CD4-positive, alpha-beta T cell (primary cell): Measurements from ENCODE around the gene PI4KA. TPM values are rescaled to one million over a fixed set of nuclear protein-coding genes. Genes with fewer than 3 reads are reported as not detected.
A peak's percentile ranks its signal among the peaks of the same experiment; 100 is the strongest.

Source experiments
- ATAC-seq: fragments of 200-7000 bp; cut with Tn5 transposase; one replicate; pipeline ENCODE4 v1.10.0; 2022; ENCODE audit warnings: mild to moderate bottlenecking; ENCODE audit not compliant: poor library complexity
- CTCF ChIA-PET: fragments of 350-600 bp; sonication (Branson Sonifier 250); formaldehyde crosslinking; loops from one replicate; lab custom pipeline; 2021; ENCODE audit warnings: antibody characterized with exemption, inconsistent platforms; lab: Charles Lee
- POLR2A ChIA-PET: fragments of 350-600 bp; sonication (Branson Sonifier 250); formaldehyde crosslinking; loops from one replicate; lab custom pipeline; 2021; ENCODE audit warnings: antibody characterized with exemption, inconsistent platforms; lab: Charles Lee
- DNase-seq, 14 experiments: peaks; one replicate each; pipeline ENCODE4 v3.0.0-alpha.2; 2013 to 2020; ENCODE audit warnings: mixed read lengths in 2 of 14
- H3K27ac ChIP-seq, 2 donors: one replicate each; pipeline versions ENCODE4 v1.5.1 to v1.7.0; 2013; ENCODE audit warnings: low read length in 2 of 2, low read depth in 1 of 2, mild to moderate bottlenecking in 1 of 2
- H3K27me3 ChIP-seq, 2 experiments: 1 replicate in 1 of 2; 2 replicates in 1 of 2; pipeline versions ENCODE4 v1.6.1 to v1.7.0; 2013; ENCODE audit warnings: low read length in 2 of 2, control low read depth in 1 of 2, mild to moderate bottlenecking in 1 of 2, moderate library complexity in 1 of 2; ENCODE audit not compliant: insufficient read depth in 2 of 2, control insufficient read depth in 1 of 2
- H3K36me3 ChIP-seq: one replicate; pipeline ENCODE4 v1.6.1; 2013; ENCODE audit warnings: low read length, control low read depth; ENCODE audit not compliant: insufficient read depth
- H3K4me1 ChIP-seq: one replicate; pipeline ENCODE4 v1.6.1; 2013; ENCODE audit warnings: low read length, control low read depth; ENCODE audit not compliant: insufficient read depth
- H3K4me3 ChIP-seq: one replicate; pipeline ENCODE4 v1.5.1; 2013; ENCODE audit warnings: mild to moderate bottlenecking, low read length, moderate library complexity
- H3K9me3 ChIP-seq, 2 experiments: 1 replicate in 1 of 2; 2 replicates in 1 of 2; pipeline versions ENCODE4 v1.6.1 to v1.7.0; 2013; ENCODE audit warnings: low read length in 2 of 2, mild to moderate bottlenecking in 2 of 2, control low read depth in 1 of 2, moderate library complexity in 1 of 2; ENCODE audit not compliant: control insufficient read depth in 1 of 2, insufficient read depth in 1 of 2
- H3K27ac Mint-ChIP-seq: one replicate; pipeline ENCODE4 v1.8.0; 2020; ENCODE audit warnings: mixed read lengths
- H3K27me3 Mint-ChIP-seq: one replicate; pipeline ENCODE4 v1.8.0; 2021; ENCODE audit warnings: mixed read lengths
- H3K36me3 Mint-ChIP-seq: one replicate; pipeline ENCODE4 v1.8.0; 2021; ENCODE audit warnings: low read depth, mixed read lengths
- H3K4me1 Mint-ChIP-seq: one replicate; pipeline ENCODE4 v1.8.0; 2021; ENCODE audit warnings: low read depth, mixed read lengths
- H3K4me3 Mint-ChIP-seq: one replicate; pipeline ENCODE4 v1.8.0; 2020; ENCODE audit warnings: mild to moderate bottlenecking, mixed read lengths
- H3K9me3 Mint-ChIP-seq: one replicate; pipeline ENCODE4 v1.8.0; 2020; ENCODE audit warnings: mixed read lengths
- intact Hi-C, 2 experiments: fragments of 100-400 bp; cut with DNase I in 1 of 2; cut with micrococcal nuclease in 1 of 2; formaldehyde crosslinking; loops; one replicate each; pipeline versions ENCODE4 v1.15.1 to v1.9.0; 2023 to 2025; cut with DNase I, micrococcal nuclease
- total RNA-seq, 174 experiments: library from RNA in 2 of 174; stranded (reverse) in 2 of 174; gene quantifications; one replicate each; pipeline ENCODE4 v1.2.3 and lab custom pipeline; 2021 to 2026
- TF ChIP-seq, protein P1 (sequence below): fragments of 200-600 bp; IDR thresholded peaks from one replicate; pipeline ENCODE4 v1.8.0; 2022; ENCODE audit warnings: antibody characterized with exemption, mild to moderate bottlenecking

The PI4KA gene
- total RNA-seq, 2 experiments from 2014 or later = 137 to 146 TPM

DNA sequence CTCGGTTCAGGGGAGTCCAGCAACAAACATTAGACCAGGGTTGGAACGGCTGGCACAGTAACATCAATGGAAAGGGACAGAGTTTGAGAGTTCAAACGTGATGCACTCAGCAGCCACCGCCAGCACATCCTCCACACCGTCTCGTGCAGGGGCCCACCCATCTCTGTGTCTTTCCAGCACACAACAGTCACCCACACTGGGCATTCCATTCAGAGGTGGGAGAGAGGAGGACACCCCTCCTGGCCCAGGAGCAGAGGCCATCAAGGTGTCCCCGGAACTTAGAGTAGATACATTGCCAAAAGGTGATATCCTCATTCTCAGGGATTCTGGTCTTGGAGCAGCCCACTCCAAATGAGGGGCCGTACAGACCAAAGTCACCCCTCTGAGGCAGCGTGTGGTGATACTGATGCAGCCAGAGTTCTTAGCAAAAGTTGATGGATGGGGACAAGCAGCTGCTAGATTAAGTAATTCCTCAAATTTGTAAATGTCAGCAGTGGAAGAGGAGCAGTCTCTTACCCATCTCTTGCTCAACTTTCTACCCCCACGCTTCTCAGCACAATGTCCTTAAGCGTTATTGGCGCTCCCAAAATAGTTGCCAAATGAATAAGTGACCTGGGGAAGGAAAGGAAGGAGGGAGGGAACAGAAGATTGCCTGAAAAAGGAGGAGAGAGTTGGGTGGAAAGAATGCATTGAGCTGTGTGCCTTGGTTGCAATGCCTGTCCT lies 5.7 kb upstream of the PI4KA start:
- no peak overlapping the region for H3K27ac ChIP-seq
- TF ChIP-seq, protein P1, sequence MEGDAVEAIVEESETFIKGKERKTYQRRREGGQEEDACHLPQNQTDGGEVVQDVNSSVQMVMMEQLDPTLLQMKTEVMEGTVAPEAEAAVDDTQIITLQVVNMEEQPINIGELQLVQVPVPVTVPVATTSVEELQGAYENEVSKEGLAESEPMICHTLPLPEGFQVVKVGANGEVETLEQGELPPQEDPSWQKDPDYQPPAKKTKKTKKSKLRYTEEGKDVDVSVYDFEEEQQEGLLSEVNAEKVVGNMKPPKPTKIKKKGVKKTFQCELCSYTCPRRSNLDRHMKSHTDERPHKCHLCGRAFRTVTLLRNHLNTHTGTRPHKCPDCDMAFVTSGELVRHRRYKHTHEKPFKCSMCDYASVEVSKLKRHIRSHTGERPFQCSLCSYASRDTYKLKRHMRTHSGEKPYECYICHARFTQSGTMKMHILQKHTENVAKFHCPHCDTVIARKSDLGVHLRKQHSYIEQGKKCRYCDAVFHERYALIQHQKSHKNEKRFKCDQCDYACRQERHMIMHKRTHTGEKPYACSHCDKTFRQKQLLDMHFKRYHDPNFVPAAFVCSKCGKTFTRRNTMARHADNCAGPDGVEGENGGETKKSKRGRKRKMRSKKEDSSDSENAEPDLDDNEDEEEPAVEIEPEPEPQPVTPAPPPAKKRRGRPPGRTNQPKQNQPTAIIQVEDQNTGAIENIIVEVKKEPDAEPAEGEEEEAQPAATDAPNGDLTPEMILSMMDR = no peak
- ATAC-seq = no peak
- no peak for DNase-seq
- Mint-ChIP-seq H3K27ac (peak overlapping the region; percentile 36), H3K4me3 (no peak overlapping the region), H3K4me1 (peaks cover 46% of the 10 kb centered on the region), H3K27me3 (no peaks in the 10 kb centered on the region), H3K36me3 (peaks cover 44% of the 10 kb centered on the region), H3K9me3 (no peaks in the 10 kb centered on the region)
- ChIA-PET CTCF (no interaction called here), POLR2A (no interaction called here)
- no peaks in the 10 kb centered on the region for H3K9me3 ChIP-seq
- intact Hi-C loops = no loop called here
- H3K36me3 ChIP-seq = peaks cover 36% of the 10 kb centered on the region
- H3K4me1 ChIP-seq = peaks cover 57% of the 10 kb centered on the region
- H3K4me3 ChIP-seq = no peak overlapping the region
- no peaks in the 10 kb centered on the region for H3K27me3 ChIP-seq

DNA sequence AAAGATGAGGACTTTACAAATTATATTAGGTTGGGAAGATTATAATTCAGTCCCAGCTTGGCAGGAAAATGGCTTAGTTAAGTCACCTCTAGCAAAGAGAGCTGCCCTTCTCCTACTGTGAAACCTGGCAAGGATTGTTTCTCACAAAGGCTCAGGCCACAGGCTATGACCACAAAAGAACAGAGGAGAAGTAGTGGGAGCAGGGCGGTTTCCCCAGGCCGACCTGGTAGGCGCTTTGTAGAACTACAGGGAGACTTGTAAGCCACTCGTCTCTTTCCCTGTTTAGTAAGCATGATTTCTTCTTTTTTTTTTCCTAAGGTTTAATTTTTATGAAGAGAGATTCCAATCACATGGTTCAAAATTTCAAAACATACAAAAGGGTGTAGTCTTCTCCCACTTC lies 4.8 kb upstream of the PI4KA start:
- Histone ChIP-seq H3K27ac (no peak overlapping the region), H3K4me3 (no peak overlapping the region), H3K4me1 (peaks cover 60% of the 10 kb centered on the region), H3K27me3 (no peaks in the 10 kb centered on the region), H3K36me3 (peaks cover 34% of the 10 kb centered on the region), H3K9me3 (no peaks in the 10 kb centered on the region)
- ChIA-PET CTCF (no interaction called here), POLR2A (no interaction called here)
- H3K9me3 Mint-ChIP-seq = no peaks in the 10 kb centered on the region
- ATAC-seq (no peak), DNase-seq (no peak)
- intact Hi-C loops = no loop called here
- H3K27me3 Mint-ChIP-seq = no peaks in the 10 kb centered on the region
- peak overlapping the region; percentile 25 for H3K4me3 Mint-ChIP-seq
- peak overlapping the region; percentile 36 for H3K27ac Mint-ChIP-seq
- TF ChIP-seq, protein P1 = no peak
- H3K4me1 Mint-ChIP-seq = peaks cover 48% of the 10 kb centered on the region
- peaks cover 36% of the 10 kb centered on the region for H3K36me3 Mint-ChIP-seq

DNA sequence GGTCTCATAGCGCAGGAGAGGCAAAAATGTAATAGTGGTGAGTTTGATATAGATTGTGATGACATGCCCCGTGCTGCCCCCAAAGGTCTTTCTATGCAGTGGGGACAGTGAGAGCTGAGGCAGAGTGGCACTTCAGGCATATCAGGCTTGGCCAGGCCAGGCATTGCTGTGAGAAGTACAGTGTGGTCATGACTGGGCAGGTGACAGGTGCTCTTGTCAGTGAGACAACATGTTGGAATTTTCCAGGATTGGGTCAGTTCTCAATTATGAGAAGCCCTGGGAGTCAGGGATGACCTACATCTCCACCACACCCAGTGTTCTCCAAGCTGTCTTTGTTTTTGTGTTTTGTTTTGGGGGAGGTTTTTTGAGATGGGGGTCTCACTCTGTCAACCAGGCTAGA lies 3.9 kb upstream of the PI4KA start:
- ATAC-seq = no peak
- intact Hi-C loops = no loop called here
- Histone ChIP-seq H3K27me3 (no peaks in the 10 kb centered on the region), H3K27ac (no peak overlapping the region), H3K4me3 (no peak overlapping the region), H3K9me3 (no peaks in the 10 kb centered on the region), H3K36me3 (peaks cover 34% of the 10 kb centered on the region), H3K4me1 (peaks cover 61% of the 10 kb centered on the region)
- ChIA-PET POLR2A (no interaction called here), CTCF (no interaction called here)
- DNase-seq = no peak
- Mint-ChIP-seq H3K9me3 (no peaks in the 10 kb centered on the region), H3K4me1 (peaks cover 50% of the 10 kb centered on the region), H3K27ac (peak overlapping the region; percentile 18), H3K27me3 (no peaks in the 10 kb centered on the region), H3K36me3 (peaks cover 31% of the 10 kb centered on the region), H3K4me3 (peak overlapping the region; percentile 54)
- TF ChIP-seq, protein P1 = no peak
